ENCODE results near the gene COQ10B.
"Not testable (repeated sequence)": the region's sequence is repeated elsewhere in the genome, so short reads cannot be mapped to it uniquely, and the experiment has no call there.

The COQ10B gene

GRCh38 chr2:197453123-197453913, at the start of gene COQ10B:
Gene COQ10B (plus strand): TSS chr2:197453552. CDS start chr2:197453561, 9 bp downstream.
- DNase-seq (ENCODE audit: low spot score), result peak; percentile 98

- no peak for DNase-seq (ENCODE audit: low spot score)
Measured at GRCh38 chr2:197405582-197405981, 47.8 kb upstream of the COQ10B start.

- no peak for DNase-seq (ENCODE audit: low spot score)
Measured at GRCh38 chr2:197414039-197414438, 39.3 kb upstream of the COQ10B start.

GRCh38 chr2:197414515-197414914, 38.8 kb upstream of the COQ10B start:
- DNase-seq (ENCODE audit: low spot score), result no peak

GRCh38 chr2:197416268-197416667, 37.1 kb upstream of the COQ10B start:
- no peak for DNase-seq (ENCODE audit: low spot score)

- no peak for DNase-seq (ENCODE audit: low spot score)
Measured at GRCh38 chr2:197419438-197419837, 33.9 kb upstream of the COQ10B start.

- no peak for DNase-seq (ENCODE audit: low spot score)
Measured at GRCh38 chr2:197423307-197423706, 30.0 kb upstream of the COQ10B start.

- no peak for DNase-seq (ENCODE audit: low spot score)
Measured at GRCh38 chr2:197425550-197425949, 27.8 kb upstream of the COQ10B start.

- DNase-seq (ENCODE audit: low spot score), result no peak
Measured at GRCh38 chr2:197426723-197427603, 26.4 kb upstream of the COQ10B start.

- DNase-seq (ENCODE audit: low spot score), result no peak
Measured at GRCh38 chr2:197427986-197428385, 25.4 kb upstream of the COQ10B start.

GRCh38 chr2:197431858-197432257, 21.5 kb upstream of the COQ10B start:
- no peak for DNase-seq (ENCODE audit: low spot score)

GRCh38 chr2:197432527-197432926, 20.8 kb upstream of the COQ10B start:
- DNase-seq (ENCODE audit: low spot score), result not testable (repeated sequence)

- no peak for DNase-seq (ENCODE audit: low spot score)
Measured at GRCh38 chr2:197433780-197434438, 19.4 kb upstream of the COQ10B start.

- peak; percentile 97 for DNase-seq (ENCODE audit: low spot score)
Measured at GRCh38 chr2:197434541-197435513, 18.5 kb upstream of the COQ10B start, which contains the start of gene SF3B1. Gene SF3B1 (minus strand): TSS chr2:197435028. CDS start chr2:197434999, 29 bp downstream.

GRCh38 chr2:197435598-197436420, 17.5 kb upstream of the COQ10B start:
- no peak for DNase-seq (ENCODE audit: low spot score)

GRCh38 chr2:197437380-197437779, 16.0 kb upstream of the COQ10B start:
- DNase-seq (ENCODE audit: low spot score), result no peak

GRCh38 chr2:197442857-197443256, 10.5 kb upstream of the COQ10B start:
- no peak for DNase-seq (ENCODE audit: low spot score)

GRCh38 chr2:197445746-197446145, 7.6 kb upstream of the COQ10B start:
- DNase-seq (ENCODE audit: low spot score), result no peak

- DNase-seq (ENCODE audit: low spot score), result no peak
Measured at GRCh38 chr2:197446844-197447243, 6.5 kb upstream of the COQ10B start.

- no peak for DNase-seq (ENCODE audit: low spot score)
Measured at GRCh38 chr2:197450465-197450864, 2.9 kb upstream of the COQ10B start.
